Stimulated activated CD8-positive, alpha-beta memory T cell treated with anti-CD3 and anti-CD28 coated beads, Interleukin-4, amount 100 ng/mL, for 24 hours (primary cell): Measurements from ENCODE around the gene WDR74.
"Not testable (repeated sequence)": the region's sequence is repeated elsewhere in the genome, so short reads cannot be mapped to it uniquely, and the experiment has no call there.

Source experiments
- DNase-seq: peaks from one replicate; pipeline ENCODE4 v3.0.0-alpha.2; 2020; ENCODE audit warnings: low read depth

The WDR74 gene

DNA sequence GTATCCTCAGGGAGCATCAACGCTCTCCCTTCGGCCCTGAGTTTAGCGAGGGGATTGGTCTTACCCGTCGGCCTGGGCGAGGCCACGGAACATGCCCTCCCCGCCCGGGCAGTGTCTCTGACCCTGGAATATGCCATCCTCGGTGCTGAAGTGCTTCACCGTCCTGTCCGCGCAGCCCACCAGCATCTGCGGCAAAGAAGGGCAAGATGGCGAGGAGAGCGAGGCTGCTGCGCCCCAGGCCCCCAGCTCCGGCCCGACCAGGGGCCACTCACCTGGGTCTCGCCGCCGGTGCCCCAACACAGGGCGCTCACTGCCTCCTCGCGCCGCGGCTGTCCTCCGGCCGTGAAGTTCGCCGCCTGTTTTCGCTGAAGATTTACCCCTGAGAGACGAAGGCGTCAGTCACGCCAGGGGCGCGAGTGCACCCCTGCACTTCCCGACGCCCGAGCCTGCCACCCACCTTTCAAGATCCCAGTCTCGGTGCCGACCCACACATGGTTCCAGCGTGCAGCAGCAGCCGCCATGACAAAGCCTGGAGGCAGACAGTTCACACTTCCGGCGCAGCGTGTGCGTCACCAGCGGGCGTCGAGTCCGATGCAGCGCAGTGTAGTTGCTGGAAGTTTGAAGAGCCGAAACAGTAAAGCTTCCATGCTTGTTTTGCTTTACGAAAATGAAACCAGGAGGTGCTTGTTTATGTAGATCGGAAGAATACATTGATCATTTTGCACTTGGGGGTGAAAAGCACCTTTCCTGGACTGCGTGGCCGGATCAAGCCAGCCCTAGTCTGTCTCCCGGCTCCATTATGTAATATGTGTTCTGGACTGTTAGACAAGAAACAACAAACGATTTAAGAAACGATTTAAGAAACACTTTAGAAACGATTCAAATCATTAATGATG, at the start of gene WDR74:
Gene WDR74, minus strand, starts transcription at position 541 of the 896 bp plus-strand sequence. Its CDS starts 20 bp downstream, at position 521.
- peak; percentile 87 for DNase-seq

DNA sequence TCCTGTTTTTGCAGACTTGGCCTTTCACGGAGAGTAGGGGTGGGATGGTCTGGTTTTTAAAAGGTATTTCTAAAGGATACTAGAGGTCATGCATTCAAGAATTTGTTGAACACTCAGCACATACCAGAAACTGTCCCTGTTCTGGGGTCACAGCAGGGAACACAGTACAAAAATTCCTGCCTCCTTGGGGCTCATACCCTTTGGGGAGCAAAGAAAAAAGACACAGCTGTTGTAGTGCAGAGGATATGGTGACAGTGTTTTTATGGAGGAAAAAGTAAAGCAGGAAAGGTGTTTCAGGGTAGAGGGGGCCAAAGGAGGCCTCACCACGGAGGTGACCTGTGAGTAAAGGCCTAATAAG, 49.7 kb upstream of the WDR74 start:
- DNase-seq: no peak

DNA sequence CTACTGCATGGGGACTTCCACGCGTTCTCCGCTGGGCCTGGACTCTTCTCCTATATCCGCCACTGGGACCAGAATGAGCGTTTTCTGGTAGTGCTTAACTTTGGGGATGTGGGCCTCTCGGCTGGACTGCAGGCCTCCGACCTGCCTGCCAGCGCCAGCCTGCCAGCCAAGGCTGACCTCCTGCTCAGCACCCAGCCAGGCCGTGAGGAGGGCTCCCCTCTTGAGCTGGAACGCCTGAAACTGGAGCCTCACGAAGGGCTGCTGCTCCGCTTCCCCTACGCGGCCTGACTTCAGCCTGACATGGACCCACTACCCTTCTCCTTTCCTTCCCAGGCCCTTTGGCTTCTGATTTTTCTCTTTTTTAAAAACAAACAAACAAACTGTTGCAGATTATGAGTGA, 49.0 kb upstream of the WDR74 start:
- DNase-seq: no peak

DNA sequence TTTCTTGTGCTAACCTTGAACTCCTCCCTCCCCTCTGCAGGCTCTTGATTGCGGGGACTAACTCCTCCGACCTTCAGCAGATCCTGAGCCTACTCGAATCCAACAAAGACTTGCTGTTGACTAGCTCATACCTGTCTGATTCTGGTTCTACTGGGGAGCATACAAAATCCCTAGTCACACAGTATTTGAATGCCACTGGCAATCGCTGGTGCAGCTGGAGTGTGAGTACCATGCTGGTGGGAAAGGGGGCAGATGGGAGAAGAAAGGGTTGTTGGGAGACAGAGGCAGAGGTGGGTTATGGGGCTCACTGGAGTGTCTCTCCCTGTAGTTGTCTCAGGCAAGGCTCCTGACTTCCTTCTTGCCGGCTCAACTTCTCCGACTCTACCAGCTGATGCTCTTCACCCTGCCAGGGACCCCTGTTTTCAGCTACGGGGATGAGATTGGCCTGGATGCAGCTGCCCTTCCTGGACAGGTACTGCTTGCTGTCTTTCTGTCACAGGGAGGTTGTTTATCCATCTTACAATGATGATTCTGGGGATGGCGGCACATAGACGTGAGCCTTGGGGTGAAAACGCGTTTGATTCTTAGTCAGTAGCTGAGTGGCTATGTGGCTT, 45.9 kb upstream of the WDR74 start:
- no peak for DNase-seq

DNA sequence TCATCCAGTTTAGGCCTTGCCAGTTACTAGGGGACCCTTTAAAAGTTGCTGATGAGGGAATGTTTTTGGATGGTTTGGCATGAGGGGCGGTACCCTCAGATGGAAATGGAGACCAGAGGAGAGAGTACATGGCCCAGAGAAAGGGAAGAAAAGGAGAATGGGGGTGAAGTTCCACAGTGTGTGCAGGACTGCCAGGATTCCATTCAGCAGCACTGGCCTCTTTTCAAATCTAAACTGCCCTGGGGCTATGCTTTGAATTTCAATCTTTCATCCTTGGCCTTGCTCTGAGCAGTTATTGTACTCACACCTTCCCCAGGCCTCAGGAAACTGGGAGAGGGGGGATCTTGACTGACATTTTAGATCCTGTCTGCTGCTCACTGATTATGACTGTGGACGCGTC, 44.3 kb upstream of the WDR74 start:
- no peak for DNase-seq

DNA sequence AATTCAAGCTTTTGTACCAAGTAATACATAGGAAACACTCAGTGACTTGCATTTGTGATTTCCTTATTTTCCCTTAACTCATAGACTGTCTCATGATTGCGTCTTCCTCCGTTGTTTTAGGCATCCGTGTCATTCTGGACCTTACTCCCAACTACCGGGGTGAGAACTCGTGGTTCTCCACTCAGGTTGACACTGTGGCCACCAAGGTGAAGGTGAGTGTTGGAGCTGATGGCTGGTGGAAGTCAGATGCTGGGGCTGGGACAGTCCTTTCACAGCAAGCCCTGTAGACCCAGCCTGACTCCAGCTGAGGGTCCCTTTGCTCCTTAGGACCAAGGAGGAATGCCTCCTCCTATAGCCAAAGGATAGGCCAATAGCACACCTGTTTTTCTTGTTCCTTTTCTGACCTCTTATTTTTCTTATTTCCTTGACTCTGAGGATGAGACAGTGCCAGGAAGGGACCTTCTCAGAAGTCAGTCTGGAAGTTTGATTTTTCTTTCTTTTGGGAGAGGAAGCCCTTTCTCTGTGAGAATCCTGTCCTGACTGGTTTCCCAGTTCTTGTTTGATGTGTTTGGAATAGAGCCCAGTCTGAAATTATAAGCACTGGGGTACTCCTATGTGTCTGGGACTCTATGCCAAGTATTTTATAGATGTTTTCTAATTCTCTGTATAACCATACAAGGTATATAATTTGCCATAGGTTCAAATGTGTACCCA, 43.6 kb upstream of the WDR74 start:
- no peak for DNase-seq

DNA sequence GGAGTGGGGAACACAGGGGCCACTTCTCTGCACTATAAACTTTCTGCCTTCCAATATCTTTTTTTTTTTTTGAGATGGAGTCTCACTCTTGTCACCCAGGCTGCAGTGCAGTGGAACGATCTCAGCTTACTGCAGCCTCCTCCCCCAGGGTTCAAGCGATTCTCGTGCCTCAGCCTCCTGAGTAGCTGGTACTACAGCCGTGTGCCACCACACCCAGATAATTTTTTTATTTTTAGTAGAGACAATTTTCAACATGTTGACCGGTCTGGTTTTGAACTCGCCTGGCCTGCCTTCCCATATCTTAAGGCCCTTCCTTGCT, 43.0 kb upstream of the WDR74 start:
- no peak for DNase-seq

DNA sequence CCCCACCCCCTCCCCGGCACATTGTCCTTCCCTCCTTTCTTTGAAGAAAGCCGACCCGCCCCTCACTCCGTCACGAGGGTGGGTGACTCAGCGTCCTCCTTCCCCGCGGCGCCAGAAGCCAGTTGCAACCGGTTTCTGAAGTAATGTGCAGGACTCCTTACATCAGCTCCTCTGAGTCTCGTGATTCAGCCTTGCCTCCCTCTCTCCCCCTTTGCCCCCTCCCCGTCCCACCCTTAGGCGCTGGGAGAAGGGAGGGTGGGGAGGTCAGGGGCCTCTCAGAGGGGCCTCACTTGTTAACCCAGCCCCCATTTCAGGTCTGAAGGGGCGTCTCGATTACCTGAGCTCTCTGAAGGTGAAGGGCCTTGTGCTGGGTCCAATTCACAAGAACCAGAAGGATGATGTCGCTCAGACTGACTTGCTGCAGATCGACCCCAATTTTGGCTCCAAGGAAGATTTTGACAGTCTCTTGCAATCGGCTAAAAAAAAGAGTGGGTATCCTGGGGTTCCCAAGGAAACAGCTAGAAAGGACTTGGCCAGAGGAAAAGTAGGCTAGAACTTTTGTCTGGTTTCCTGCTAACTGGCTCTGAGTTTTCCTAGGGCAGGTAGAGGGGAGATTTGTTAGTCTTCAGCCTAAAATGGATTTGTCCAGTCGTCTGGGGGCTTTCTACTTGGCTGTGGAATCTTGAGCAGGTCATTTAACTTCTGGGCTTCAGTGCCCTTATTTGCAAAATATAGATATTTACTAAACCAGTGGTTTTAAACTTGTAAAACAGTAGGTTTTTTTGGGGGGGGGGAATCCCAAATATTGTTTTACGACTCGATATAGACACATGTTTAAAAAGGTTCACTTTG, 42.4 kb upstream of the WDR74 start:
- peak; percentile 93 for DNase-seq

DNA sequence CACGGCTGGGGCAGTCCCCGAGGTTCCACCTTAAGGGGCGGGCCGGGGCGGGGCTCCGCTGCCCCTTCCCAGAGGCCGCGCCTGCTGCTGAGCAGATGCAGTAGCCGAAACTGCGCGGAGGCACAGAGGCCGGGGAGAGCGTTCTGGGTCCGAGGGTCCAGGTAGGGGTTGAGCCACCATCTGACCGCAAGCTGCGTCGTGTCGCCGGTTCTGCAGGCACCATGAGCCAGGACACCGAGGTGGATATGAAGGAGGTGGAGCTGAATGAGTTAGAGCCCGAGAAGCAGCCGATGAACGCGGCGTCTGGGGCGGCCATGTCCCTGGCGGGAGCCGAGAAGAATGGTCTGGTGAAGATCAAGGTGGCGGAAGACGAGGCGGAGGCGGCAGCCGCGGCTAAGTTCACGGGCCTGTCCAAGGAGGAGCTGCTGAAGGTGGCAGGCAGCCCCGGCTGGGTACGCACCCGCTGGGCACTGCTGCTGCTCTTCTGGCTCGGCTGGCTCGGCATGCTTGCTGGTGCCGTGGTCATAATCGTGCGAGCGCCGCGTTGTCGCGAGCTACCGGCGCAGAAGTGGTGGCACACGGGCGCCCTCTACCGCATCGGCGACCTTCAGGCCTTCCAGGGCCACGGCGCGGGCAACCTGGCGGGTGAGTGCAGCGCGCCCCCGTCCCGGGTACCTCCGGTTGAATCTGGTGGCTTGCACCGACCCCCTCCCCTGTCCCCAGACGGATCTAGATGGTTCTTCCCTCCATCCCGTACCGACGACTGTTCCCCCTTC, 41.6 kb upstream of the WDR74 start, which contains the start of gene SLC3A2:
Gene SLC3A2, plus strand, starts transcription at position 94 of the 776 bp plus-strand sequence. Its CDS starts 128 bp downstream, at position 222.
- peak; percentile 85 for DNase-seq

DNA sequence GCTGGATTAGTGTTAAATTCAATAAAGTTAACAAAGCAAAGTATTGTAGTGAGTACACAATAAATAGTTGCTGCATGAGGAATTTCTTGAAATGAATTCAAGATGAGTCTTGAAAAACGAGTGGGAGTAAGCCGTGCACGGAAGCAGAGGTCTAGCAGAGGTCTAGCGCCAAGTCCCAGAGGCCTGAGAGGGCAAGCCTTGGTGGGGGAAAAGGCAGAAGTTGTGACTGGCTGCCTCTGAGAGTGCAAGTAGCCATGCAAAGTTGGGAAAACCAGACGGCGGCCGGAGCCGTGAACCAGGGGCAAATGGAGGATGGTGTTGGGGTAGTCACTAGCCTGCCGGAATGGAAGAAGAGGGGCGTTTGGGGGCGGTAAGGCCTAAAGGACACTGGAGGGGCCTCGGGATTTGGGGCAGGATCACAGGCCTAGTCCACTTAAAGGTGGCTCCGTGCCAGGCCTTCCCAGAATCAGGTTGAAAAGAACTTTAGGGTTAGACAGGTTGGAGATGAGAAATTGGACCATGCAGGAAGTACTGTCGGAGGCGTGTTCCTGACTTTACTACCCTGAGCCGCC, 40.9 kb upstream of the WDR74 start:
- DNase-seq: peak; percentile 21

DNA sequence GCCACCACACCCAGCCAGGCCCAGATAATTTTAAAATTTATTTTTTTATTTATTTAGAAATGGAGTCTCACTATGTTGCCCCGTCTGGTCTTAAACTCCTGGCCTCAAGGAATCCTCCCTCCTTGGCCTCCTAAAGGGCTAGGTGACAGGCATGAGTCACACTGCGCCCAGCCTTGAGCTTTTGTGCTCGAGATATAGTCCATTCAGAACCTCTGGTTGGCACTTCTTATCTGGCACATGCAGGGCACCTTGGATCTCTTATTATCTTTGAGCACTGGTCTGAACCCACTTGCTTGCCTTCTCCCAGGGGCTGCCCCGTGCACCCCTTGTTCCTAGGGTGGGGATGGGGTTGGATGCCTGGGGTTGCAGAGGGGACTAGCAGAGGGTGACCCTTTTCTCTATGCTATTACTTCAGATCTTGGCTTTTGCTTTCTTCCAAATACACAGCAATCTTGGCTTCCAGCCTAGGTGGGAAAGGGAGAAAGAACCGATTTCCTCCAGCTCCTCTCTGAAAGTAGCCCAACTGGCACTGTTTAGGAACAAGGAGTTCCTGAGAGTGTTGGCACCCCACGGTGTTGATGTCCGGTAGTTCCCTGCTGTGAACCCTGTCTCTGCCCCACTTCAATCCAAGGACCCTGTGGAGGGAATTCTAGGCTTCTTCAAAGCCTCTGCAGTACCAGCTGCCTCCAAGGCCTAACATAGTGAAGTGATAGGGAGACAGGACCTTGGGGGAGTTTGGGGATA, 40.0 kb upstream of the WDR74 start:
- no peak for DNase-seq

DNA sequence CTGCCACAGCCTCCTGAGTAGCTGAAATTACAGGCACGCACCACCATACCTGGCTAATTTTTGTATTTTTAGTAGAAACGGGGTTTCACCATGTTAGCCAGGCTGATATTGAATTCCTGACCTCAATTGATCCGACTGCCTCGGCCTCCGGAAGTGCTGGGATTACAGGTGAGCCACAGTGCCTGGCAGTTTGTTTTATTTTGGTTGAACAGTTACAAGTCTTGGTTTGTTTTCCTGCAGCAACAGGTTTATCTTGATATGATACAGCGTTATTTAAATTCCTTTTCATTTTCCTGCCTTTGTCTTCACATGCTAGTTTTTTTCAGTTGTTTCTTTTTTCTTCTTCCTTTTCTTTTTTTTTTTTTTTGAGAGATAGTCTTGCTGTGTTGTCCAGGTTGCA, 37.3 kb upstream of the WDR74 start:
- no peak for DNase-seq

DNA sequence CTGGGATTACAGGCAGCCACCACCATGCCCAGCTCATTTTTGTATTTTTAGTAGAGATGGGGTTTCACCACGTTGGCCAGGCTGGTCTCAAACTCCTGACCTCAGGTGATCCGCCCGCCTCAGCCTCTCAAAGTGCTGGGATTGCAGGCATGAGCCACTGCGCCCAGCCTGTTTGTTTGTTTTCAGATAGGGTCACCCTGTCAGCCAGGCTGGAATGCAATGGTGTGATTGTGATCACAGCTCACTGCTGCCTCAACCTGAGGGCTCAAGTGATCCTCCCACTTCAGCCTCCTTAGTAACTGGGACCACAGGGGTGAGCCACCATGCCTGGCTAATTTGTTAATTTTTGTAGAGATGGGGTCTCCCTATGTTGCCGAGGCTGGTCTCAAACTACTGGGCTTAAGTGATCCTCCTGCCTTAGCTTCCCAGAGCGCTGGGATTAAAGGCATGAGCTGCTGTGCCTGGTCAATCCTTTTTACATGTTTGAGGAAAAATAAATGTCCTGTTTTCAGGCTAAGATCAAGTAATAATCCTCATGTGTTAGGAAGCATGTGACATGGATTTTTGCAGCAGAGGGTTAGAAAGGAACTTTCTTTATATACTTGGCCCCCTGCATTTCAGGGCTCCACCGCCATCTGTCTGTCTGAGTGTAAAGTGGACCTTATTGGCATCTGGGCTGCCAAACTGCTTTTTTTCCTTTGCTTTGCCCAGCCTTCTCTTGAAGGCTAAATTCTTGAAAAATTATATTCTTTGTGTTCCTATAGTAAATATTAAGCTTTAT, 36.5 kb upstream of the WDR74 start:
- no peak for DNase-seq

DNA sequence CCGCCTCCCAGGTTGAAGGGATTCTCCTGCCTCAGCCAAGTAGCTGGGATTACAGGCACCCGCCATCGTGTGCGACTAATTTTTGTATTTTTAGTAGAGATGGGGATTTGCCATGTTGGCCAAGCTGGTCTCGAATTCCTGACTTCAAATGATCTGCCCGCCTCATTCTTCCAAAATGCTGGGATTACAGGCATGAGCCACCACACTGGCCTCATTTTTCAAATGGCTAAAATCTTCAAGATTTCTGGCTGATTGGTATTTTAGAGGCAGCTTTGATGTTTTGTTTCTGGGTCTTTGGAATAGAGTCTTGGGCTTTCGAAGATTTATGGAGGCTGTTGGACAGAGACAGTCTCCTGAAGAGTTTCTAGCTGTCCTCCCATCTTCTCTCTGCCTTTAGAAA, 35.5 kb upstream of the WDR74 start:
- no peak for DNase-seq

DNA sequence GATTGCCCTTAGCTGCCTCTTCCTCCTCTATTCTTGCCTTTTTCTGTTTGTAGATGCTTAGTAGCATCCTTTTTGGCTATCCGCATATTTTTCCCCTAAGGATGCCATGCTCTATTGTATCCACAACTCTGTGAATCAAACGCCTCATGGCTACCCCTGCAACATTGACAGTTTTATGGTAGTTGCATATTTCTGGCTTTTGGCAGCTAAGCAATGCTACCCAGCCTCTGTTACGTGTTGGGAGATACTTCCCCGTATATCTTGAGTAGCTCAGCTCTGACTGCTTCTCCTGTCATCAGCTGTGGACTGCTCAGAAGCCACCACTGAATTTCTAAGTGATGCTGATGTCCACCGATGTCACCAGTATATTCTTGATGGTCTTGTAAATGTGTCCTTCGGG, 26.2 kb upstream of the WDR74 start:
- no peak for DNase-seq

DNA sequence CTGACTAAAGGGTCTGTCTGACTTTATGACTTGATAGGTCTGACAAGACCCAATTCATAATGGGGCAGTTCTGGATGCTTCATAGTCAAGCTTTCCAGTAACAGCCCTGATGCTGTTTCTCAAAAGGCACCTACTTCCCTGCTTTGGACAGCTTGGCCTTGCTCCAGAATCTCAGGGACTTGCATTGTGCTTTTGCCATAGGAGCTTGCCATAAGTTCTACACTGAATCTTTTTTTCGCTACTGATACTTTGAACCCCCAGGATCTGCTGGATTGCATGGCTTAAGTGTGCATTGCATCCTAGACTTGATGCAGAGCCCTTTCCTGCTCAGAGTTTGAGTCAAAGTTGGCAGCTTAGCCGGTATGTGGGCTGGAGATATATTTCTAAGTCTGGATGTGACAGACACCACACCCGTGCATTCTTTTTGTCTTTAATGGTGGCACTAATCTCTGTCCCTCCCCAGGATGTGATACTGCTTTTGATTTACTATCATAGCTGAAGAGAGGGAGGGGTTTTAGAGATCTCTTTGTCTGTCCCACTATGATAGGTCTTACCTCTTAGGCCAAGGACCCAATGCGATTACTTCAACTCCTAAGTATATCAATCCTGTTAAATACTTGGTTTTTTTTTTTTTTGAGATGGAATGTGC, 24.4 kb upstream of the WDR74 start:
- no peak for DNase-seq

DNA sequence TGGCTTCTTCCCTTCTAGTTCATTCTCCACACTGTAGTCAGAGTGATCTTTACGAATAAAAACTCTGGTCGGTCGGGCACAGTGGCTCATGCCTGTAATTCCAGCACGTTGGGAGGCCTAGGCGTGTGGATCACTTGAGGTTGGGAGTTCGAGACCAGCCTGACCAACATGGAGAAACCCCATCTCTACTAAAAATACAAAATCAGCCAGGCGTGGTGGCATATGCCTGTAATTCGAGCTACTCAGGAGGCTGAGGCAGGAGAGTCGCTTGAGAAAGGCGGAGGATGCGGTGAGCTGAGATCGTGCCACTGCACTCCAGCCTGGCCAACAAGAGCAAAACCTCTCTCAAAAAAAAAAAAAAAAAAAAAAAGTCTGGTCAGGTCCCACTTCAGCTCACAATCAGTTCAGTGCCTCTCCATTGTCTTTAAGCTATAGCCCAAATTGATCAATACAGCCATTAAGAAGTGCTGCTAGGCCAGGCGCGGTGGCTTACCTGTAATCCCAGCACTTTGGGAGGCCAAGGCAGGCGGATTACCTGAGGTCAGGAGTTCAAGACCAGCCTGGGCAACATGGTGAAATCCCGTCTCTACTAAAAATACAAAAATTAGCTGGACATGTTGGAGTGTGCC, 22.3 kb upstream of the WDR74 start:
- not testable (repeated sequence) for DNase-seq

DNA sequence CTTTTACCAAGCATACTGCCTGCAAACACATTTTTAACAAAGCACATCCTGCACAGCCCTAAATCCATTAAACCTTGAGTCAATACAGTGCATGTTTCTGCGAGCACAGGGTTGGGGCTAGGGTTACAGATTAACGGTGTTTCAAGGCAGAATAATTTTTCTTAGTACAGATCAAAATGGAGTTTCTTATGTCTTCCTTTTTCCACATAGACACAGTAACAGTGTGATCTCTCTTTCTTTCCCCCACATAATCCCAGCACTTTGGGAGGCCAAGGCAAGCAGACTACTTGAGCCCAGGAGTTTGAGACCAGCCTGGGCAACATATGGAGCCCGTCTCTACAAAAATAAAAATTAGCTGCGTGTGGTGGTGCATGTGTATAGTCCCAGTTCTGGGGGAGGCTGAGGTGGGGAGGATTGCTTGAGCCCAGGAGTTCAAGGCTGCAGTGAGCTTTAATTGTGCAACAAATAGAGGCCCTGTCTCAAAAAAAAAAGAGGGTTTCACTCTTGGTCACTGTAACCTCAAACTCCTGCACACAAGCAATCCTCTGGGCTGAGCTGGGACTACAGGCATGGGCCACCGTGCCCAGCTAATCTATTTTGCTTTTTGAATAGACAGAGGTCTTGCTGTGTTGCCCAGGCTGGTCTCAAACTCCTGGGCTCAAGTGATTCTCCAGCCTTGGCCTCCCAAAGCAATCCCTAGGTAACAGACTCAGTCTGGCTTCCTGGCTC, 21.6 kb upstream of the WDR74 start:
- DNase-seq: no peak
